ENCODE measurements around the gene ADM5. TPM values are rescaled to one million over a fixed set of nuclear protein-coding genes. Genes with fewer than 3 reads are reported as not detected.

The ADM5 gene
- total RNA-seq, 1 experiment from 2014 or later: 13.5 TPM

GRCh38 chr19:49685845-49686332 lies 3.5 kb upstream of the ADM5 start:
- no peak overlapping the region for H2BK120ac ChIP-seq (ENCODE audit: low read depth, low read length, poor library complexity, severe bottlenecking)
- no peak overlapping the region for H2BK15ac ChIP-seq (ENCODE audit: low read depth, low read length)
- no peaks in the 10 kb centered on the region for H3K79me2 ChIP-seq (ENCODE audit: insufficient read depth, low read length)
- no CpG with 5 or more reads among the region's 23 CpGs for WGBS (ENCODE audit: extremely low coverage, insufficient read length, low lambda C conversion rate)
- H2AK5ac ChIP-seq (ENCODE audit: insufficient read length, low read length): no peak overlapping the region
- H3K4me3 Mint-ChIP-seq: 0 out of 5 replicates have a peak overlapping the region, but pooled peaks of 1 of the 2 experiments have one; percentile 51
- no peaks in the 10 kb centered on the region for H4K20me1 ChIP-seq (ENCODE audit: control insufficient read depth, insufficient read depth, insufficient read length)
- no peak overlapping the region for H3K23ac ChIP-seq (ENCODE audit: insufficient read length, low read depth, low read length)
- H3T11ph ChIP-seq (ENCODE audit: low read length): no peak overlapping the region
- H3K4me1 Mint-ChIP-seq: peaks cover 29 to 54% of the 10 kb centered on the region in 2 experiments
- no peak overlapping the region for H2AFZ ChIP-seq (ENCODE audit: low read length)
- no peak for DNase-seq
- H4K91ac ChIP-seq (ENCODE audit: insufficient read length, low read depth, low read length): no peak overlapping the region
- no peak overlapping the region for H3K14ac ChIP-seq (ENCODE audit: insufficient read depth, low read length)
- no peak overlapping the region for H2BK12ac ChIP-seq (ENCODE audit: insufficient read length, low read depth, low read length)
- H3K4me2 ChIP-seq (ENCODE audit: insufficient read depth, insufficient read length, low read length): no peak overlapping the region
- H3K36me3 Mint-ChIP-seq (ENCODE audit: insufficient read depth in 1 of 3, low read depth in 3 of 3): peaks cover 43 to 75% (median 61%) of the 10 kb centered on the region in 3 experiments
- H3K27me3 Mint-ChIP-seq (ENCODE audit: low read depth): no peaks in the 10 kb centered on the region; the same call in 1 of the 2 replicates
- TF ChIP-seq CTCF (conservative IDR thresholded peaks at IDR 0.05): no peak
- no peak overlapping the region for H3K4ac ChIP-seq (ENCODE audit: low read depth, low read length)
- peaks cover 2% of the 10 kb centered on the region for H3K79me1 ChIP-seq (ENCODE audit: insufficient read depth, low read depth, low read length, poor library complexity, severe bottlenecking)
- H3K9me3 Mint-ChIP-seq: peaks cover 0 to 3% of the 10 kb centered on the region in 2 experiments; a peak in 2 of 5 replicates
- no peak overlapping the region for H3K18ac ChIP-seq (ENCODE audit: insufficient read length, low read depth, low read length)
- no peaks in the 10 kb centered on the region for H3K27me3 ChIP-seq (ENCODE audit: insufficient read depth, low read length)
- no peak overlapping the region for H3K56ac ChIP-seq (ENCODE audit: insufficient read length, low read depth, low read length)
- H2BK5ac ChIP-seq (ENCODE audit: insufficient read length, low read length): no peak overlapping the region
- no peak overlapping the region for H3K27ac ChIP-seq (ENCODE audit: insufficient read length, low read depth, low read length)
- H2BK20ac ChIP-seq (ENCODE audit: low read depth, low read length, poor library complexity, severe bottlenecking): no peak overlapping the region
- peaks cover 10% of the 10 kb centered on the region; the same call in 1 of the 2 replicates for H3K4me1 ChIP-seq (ENCODE audit: insufficient read depth, low read length)
- no peak overlapping the region for H4K5ac ChIP-seq (ENCODE audit: insufficient read length, low read depth, low read length)
- no peaks in the 10 kb centered on the region for H3K9me3 ChIP-seq (ENCODE audit: control insufficient read depth, low read depth, low read length)
- H3K9ac ChIP-seq (ENCODE audit: extremely low read depth, insufficient read length, low read length): no peak overlapping the region
- H3K23me2 ChIP-seq (ENCODE audit: insufficient read length, low read depth, low read length, poor library complexity, severe bottlenecking): peaks cover 10% of the 10 kb centered on the region
- peak overlapping the region in 1 of 3 experiments; percentile 39; a peak in 1 of 7 replicates for H3K27ac Mint-ChIP-seq
- no peak overlapping the region for H4K8ac ChIP-seq (replicated peaks; ENCODE audit: insufficient read length, low read depth, low read length)

Data from H9 (cell line).